ENCODE data around the gene RAP1GAP2.

RAP1GAP2 gene

DNA sequence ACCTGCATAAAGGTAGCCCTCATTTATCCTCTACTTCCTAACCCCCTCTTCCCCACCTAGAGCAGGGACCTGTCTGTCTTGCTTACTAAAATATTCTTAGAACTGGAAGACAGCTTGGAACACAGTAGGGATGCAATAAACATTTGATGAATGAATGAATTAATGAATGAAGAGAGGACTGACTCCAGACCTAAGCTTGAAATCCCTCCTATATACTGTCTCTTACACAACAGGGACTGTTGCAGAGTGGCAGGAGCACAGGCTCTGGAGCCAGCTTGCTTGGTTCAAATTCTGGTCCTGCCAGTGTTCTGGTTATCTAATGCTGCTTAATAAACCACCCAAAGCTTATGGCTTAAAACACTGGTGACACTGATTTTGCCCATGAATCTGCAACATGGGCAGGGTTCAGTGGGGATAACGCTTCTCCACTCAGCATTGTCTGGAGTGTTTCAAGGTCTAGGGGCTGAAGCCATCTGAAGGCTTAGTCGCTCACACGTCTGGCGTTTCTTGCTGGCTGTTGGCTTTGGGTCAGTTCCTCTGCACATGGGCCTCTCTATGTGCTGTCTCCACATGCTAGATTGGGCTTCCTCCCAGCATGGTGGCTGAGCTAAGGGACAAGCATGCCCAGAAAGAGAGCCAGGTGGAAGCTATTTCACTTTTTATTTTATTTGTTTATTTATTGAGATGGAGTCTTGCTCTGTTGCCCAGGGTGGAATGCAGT is 12.8 kb upstream of the RAP1GAP2 start:
- no peak overlapping the region for H3K27ac ChIP-seq (ENCODE audit: extremely low read depth, low read depth, low read length)
- no peak overlapping the region for H3K4me3 ChIP-seq (ENCODE audit: low read depth, low read length)
- no peaks in the 10 kb centered on the region for H3K36me3 ChIP-seq (ENCODE audit: control insufficient read depth in 2 of 2, insufficient read depth in 1 of 2, low read length in 2 of 2)
- ChIA-PET CTCF (interaction anchor here (0.6 to 1.9 kb wide), 3 partner anchors 9 to 273 kb away, joined by 4 to 5 read pairs (median 4); no protein-coding TSS in a partner anchor), POLR2A (interaction anchor here (0.8 kb wide), 1 partner anchor 272 kb away, joined by 3 read pairs; the partner anchor contains the start of gene METTL16)
- no peak for TF ChIP-seq ZNF776 (tag by site-specific recombination; IDR thresholded peaks at IDR 0.05; ENCODE audit: borderline replicate concordance)
- no peak for TF ChIP-seq ZNF473 (tag by site-specific recombination; IDR thresholded peaks at IDR 0.05)
- TF ChIP-seq, protein P1, sequence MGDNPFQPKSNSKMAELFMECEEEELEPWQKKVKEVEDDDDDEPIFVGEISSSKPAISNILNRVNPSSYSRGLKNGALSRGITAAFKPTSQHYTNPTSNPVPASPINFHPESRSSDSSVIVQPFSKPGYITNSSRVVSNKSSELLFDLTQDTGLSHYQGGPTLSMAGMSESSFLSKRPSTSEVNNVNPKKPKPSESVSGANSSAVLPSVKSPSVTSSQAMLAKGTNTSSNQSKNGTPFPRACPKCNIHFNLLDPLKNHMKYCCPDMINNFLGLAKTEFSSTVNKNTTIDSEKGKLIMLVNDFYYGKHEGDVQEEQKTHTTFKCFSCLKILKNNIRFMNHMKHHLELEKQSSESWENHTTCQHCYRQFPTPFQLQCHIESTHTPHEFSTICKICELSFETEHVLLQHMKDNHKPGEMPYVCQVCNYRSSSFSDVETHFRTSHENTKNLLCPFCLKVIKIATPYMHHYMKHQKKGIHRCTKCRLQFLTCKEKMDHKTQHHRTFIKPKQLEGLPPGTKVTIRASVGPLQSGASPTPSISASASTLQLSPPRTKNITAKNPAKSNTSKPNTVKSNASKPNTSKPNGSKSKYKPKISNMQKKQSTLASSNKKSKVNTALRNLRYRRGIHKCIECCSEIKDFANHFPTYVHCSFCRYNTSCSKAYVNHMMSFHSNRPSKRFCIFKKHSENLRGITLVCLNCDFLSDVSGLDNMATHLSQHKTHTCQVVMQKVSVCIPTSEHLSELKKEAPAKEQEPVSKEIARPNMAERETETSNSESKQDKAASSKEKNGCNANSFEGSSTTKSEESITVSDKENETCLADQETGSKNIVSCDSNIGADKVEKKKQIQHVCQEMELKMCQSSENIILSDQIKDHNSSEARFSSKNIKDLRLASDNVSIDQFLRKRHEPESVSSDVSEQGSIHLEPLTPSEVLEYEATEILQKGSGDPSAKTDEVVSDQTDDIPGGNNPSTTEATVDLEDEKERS (tag by site-specific recombination; IDR thresholded peaks at IDR 0.05): peak; percentile 31; the same call in 1 of the 2 replicates
- no peak for TF ChIP-seq ZSCAN23 (tag by site-specific recombination; IDR thresholded peaks at IDR 0.05)
- 0 out of 2 replicates have a peak, but pooled peaks have one; percentile 27 for TF ChIP-seq ZNF121 (tag by site-specific recombination; IDR thresholded peaks at IDR 0.05)
- H3K9me3 ChIP-seq (ENCODE audit: control insufficient read depth, insufficient read depth, low read depth, low read length): no peaks in the 10 kb centered on the region
- H3K4me1 ChIP-seq (ENCODE audit: control insufficient read depth, insufficient read depth, low read length): no peaks in the 10 kb centered on the region

DNA sequence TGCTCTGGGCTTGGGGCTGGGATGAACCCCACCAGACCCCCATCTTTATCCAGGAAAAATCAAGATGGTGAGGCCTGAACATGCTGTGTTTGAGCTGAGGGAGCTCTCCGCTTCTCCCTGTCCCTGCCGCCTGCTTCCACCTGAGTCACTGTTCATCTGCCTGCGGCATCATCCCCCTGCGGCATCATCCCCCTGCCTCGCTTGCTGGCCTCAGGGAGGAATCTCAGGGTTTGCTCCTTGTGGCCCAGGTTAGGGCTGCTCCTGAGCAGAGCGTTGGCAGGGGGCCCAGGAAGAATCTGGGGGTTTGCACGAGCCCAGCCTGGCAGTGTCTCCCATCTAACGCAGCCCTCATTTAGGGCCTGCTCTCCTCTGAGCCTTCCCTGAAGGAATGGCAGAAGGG is 11.4 kb upstream of the RAP1GAP2 start:
- TF ChIP-seq YY1 (tag by site-specific recombination; IDR thresholded peaks at IDR 0.05) (no peak), ZNF266 (tag by site-specific recombination; IDR thresholded peaks at IDR 0.05; ENCODE audit: low read depth) (no peak), ZNF654 (tag by site-specific recombination; IDR thresholded peaks at IDR 0.05; ENCODE audit: low read depth) (no peak), KLF8 (tag by site-specific recombination; IDR thresholded peaks at IDR 0.05) (no peak), REPIN1 (tag by site-specific recombination; IDR thresholded peaks at IDR 0.05; ENCODE audit: low read depth) (no peak), ZNF501 (tag by site-specific recombination; IDR thresholded peaks at IDR 0.05) (no peak), ZNF366 (tag by site-specific recombination; conservative IDR thresholded peaks at IDR 0.05) (no peak), ZNF2 (tag by site-specific recombination; IDR thresholded peaks at IDR 0.05) (no peak), ZBTB48 (tag by site-specific recombination; IDR thresholded peaks at IDR 0.05) (no peak), ZNF768 (tag by site-specific recombination; IDR thresholded peaks at IDR 0.05) (no peak), ZNF791 (tag by site-specific recombination; IDR thresholded peaks at IDR 0.05) (no peak), ZBTB21 (tag by site-specific recombination; IDR thresholded peaks at IDR 0.05) (no peak), ZNF169 (tag by site-specific recombination; IDR thresholded peaks at IDR 0.05) (no peak)
- TF ChIP-seq, protein P2, sequence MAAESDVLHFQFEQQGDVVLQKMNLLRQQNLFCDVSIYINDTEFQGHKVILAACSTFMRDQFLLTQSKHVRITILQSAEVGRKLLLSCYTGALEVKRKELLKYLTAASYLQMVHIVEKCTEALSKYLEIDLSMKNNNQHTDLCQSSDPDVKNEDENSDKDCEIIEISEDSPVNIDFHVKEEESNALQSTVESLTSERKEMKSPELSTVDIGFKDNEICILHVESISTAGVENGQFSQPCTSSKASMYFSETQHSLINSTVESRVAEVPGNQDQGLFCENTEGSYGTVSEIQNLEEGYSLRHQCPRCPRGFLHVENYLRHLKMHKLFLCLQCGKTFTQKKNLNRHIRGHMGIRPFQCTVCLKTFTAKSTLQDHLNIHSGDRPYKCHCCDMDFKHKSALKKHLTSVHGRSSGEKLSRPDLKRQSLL (tag by site-specific recombination; IDR thresholded peaks at IDR 0.05): no peak
- TF ChIP-seq, protein P3, sequence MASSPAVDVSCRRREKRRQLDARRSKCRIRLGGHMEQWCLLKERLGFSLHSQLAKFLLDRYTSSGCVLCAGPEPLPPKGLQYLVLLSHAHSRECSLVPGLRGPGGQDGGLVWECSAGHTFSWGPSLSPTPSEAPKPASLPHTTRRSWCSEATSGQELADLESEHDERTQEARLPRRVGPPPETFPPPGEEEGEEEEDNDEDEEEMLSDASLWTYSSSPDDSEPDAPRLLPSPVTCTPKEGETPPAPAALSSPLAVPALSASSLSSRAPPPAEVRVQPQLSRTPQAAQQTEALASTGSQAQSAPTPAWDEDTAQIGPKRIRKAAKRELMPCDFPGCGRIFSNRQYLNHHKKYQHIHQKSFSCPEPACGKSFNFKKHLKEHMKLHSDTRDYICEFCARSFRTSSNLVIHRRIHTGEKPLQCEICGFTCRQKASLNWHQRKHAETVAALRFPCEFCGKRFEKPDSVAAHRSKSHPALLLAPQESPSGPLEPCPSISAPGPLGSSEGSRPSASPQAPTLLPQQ (tag by site-specific recombination; IDR thresholded peaks at IDR 0.05): no peak
- TF ChIP-seq, protein P4, sequence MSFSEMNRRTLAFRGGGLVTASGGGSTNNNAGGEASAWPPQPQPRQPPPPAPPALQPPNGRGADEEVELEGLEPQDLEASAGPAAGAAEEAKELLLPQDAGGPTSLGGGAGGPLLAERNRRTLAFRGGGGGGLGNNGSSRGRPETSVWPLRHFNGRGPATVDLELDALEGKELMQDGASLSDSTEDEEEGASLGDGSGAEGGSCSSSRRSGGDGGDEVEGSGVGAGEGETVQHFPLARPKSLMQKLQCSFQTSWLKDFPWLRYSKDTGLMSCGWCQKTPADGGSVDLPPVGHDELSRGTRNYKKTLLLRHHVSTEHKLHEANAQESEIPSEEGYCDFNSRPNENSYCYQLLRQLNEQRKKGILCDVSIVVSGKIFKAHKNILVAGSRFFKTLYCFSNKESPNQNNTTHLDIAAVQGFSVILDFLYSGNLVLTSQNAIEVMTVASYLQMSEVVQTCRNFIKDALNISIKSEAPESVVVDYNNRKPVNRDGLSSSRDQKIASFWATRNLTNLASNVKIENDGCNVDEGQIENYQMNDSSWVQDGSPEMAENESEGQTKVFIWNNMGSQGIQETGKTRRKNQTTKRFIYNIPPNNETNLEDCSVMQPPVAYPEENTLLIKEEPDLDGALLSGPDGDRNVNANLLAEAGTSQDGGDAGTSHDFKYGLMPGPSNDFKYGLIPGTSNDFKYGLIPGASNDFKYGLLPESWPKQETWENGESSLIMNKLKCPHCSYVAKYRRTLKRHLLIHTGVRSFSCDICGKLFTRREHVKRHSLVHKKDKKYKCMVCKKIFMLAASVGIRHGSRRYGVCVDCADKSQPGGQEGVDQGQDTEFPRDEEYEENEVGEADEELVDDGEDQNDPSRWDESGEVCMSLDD (tag by site-specific recombination; IDR thresholded peaks at IDR 0.05): no peak
- TF ChIP-seq, protein P5, sequence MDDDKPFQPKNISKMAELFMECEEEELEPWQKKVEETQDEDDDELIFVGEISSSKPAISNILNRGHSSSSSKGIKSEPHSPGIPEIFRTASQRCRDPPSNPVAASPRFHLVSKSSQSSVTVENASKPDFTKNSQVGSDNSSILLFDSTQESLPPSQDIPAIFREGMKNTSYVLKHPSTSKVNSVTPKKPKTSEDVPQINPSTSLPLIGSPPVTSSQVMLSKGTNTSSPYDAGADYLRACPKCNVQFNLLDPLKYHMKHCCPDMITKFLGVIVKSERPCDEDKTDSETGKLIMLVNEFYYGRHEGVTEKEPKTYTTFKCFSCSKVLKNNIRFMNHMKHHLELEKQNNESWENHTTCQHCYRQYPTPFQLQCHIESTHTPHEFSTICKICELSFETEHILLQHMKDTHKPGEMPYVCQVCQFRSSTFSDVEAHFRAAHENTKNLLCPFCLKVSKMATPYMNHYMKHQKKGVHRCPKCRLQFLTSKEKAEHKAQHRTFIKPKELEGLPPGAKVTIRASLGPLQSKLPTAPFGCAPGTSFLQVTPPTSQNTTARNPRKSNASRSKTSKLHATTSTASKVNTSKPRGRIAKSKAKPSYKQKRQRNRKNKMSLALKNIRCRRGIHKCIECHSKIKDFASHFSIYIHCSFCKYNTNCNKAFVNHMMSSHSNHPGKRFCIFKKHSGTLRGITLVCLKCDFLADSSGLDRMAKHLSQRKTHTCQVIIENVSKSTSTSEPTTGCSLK (tag by site-specific recombination; IDR thresholded peaks at IDR 0.05): no peak
- no peak overlapping the region for H3K27ac ChIP-seq (ENCODE audit: extremely low read depth, low read depth, low read length)
- ChIA-PET POLR2A (no interaction called here), CTCF (interaction anchor here (0.6 to 2.6 kb wide), 6 partner anchors 37 to 260 kb away, joined by 3 to 17 read pairs (median 4); no protein-coding TSS in a partner anchor)
- no peaks in the 10 kb centered on the region for H3K4me1 ChIP-seq (ENCODE audit: control insufficient read depth, insufficient read depth, low read length)
- no peaks in the 10 kb centered on the region for H3K36me3 ChIP-seq (ENCODE audit: control insufficient read depth in 2 of 2, insufficient read depth in 1 of 2, low read length in 2 of 2)
- no peaks in the 10 kb centered on the region for H3K9me3 ChIP-seq (ENCODE audit: control insufficient read depth, insufficient read depth, low read depth, low read length)
- H3K4me3 ChIP-seq (ENCODE audit: low read depth, low read length): no peak overlapping the region
